ENCODE results near the gene EPOP.

Gene EPOP

GRCh38 chr17:38719943-38720641 lies 45.3 kb upstream of the EPOP start:
- H2BK5ac ChIP-seq (ENCODE audit: low read length) = peak overlapping the region; percentile 49
- peak overlapping the region in 1 of 2 donors; percentile 43 for H3K4me3 ChIP-seq (ENCODE audit: low read length in 2 of 2)
- peak; percentile 30 for DNase-seq (ENCODE audit: low spot score)
- H3K14ac ChIP-seq (ENCODE audit: low read length) = peak overlapping the region; percentile 77
- no peaks in the 10 kb centered on the region for H3K9me3 ChIP-seq (replicated peaks in 1 of 2; ENCODE audit: control insufficient read depth in 2 of 2, insufficient read depth in 1 of 2, low read depth in 1 of 2, low read length in 2 of 2)
- no peak overlapping the region for H3K27ac ChIP-seq (replicated peaks; ENCODE audit: low read length)
- H3K27me3 ChIP-seq (ENCODE audit: control insufficient read depth in 3 of 3, insufficient read depth in 3 of 3, low read depth in 1 of 3, low read length in 3 of 3) = peaks cover 0 to 21% (median 2%) of the 10 kb centered on the region in 3 experiments
- H2BK15ac ChIP-seq (ENCODE audit: low read length) = no peak overlapping the region
- H3K4me1 ChIP-seq (ENCODE audit: control insufficient read depth in 2 of 2, insufficient read depth in 1 of 2, low read depth in 1 of 2, low read length in 2 of 2) = peaks cover 0 to 13% of the 10 kb centered on the region in 2 donors
- no peak overlapping the region for H4K8ac ChIP-seq (ENCODE audit: low read depth, low read length)
- no peaks in the 10 kb centered on the region for H3K79me1 ChIP-seq (ENCODE audit: low read depth, low read length)
- H2AK5ac ChIP-seq (ENCODE audit: low read depth, low read length) = peak overlapping the region; percentile 91
- peak overlapping the region; percentile 94 for H3K18ac ChIP-seq (ENCODE audit: low read length)
- WGBS, 2 donors (ENCODE audit: extremely low coverage in 2 of 2, insufficient read length in 2 of 2, insufficient replicate concordance in 1 of 2) = no CpG with 5 or more reads among the region's 39 CpGs
- H4K91ac ChIP-seq (ENCODE audit: low read depth, low read length, poor library complexity) = no peak overlapping the region
- H3K9ac ChIP-seq (ENCODE audit: low read depth, low read length, poor library complexity) = peak overlapping the region; percentile 3
- peak overlapping the region; percentile 47 for H3K4ac ChIP-seq (ENCODE audit: low read length)
- H3K23ac ChIP-seq (ENCODE audit: low read depth, low read length, poor library complexity) = peak overlapping the region; percentile 80
- H3K36me3 ChIP-seq (replicated peaks in 1 of 2; ENCODE audit: control insufficient read depth in 2 of 2, insufficient read depth in 2 of 2, low read length in 2 of 2) = peaks cover 3 to 88% of the 10 kb centered on the region in 2 donors
- no peak overlapping the region for H2AFZ ChIP-seq (ENCODE audit: low read length)
- no peak overlapping the region for H2BK12ac ChIP-seq (ENCODE audit: low read length)
- peak overlapping the region; percentile 81 for H3K4me2 ChIP-seq (ENCODE audit: insufficient read depth, low read length, poor library complexity, severe bottlenecking)
- no peak overlapping the region for H2BK120ac ChIP-seq (ENCODE audit: low read depth, low read length)

GRCh38 chr17:38719289-38719942 lies 44.7 kb upstream of the EPOP start:
- H2AK5ac ChIP-seq (ENCODE audit: low read depth, low read length) = peak overlapping the region; percentile 91
- peaks cover 0 to 21% (median 2%) of the 10 kb centered on the region in 3 experiments for H3K27me3 ChIP-seq (ENCODE audit: control insufficient read depth in 3 of 3, insufficient read depth in 3 of 3, low read depth in 1 of 3, low read length in 3 of 3)
- H3K9me3 ChIP-seq (replicated peaks in 1 of 2; ENCODE audit: control insufficient read depth in 2 of 2, insufficient read depth in 1 of 2, low read depth in 1 of 2, low read length in 2 of 2) = no peaks in the 10 kb centered on the region
- H3K4ac ChIP-seq (ENCODE audit: low read length) = no peak overlapping the region
- no peak overlapping the region for H4K91ac ChIP-seq (ENCODE audit: low read depth, low read length, poor library complexity)
- DNase-seq (ENCODE audit: low spot score) = no peak
- peak overlapping the region; percentile 49 for H2BK5ac ChIP-seq (ENCODE audit: low read length)
- H2BK12ac ChIP-seq (ENCODE audit: low read length) = no peak overlapping the region
- H3K9ac ChIP-seq (ENCODE audit: low read depth, low read length, poor library complexity) = peak overlapping the region; percentile 3
- H2BK15ac ChIP-seq (ENCODE audit: low read length) = no peak overlapping the region
- H4K8ac ChIP-seq (ENCODE audit: low read depth, low read length) = no peak overlapping the region
- peak overlapping the region in 1 of 2 donors; percentile 43 for H3K4me3 ChIP-seq (ENCODE audit: low read length in 2 of 2)
- no peak overlapping the region for H3K27ac ChIP-seq (replicated peaks; ENCODE audit: low read length)
- H2BK120ac ChIP-seq (ENCODE audit: low read depth, low read length) = peak overlapping the region; percentile 44
- peak overlapping the region; percentile 94 for H3K18ac ChIP-seq (ENCODE audit: low read length)
- H3K23ac ChIP-seq (ENCODE audit: low read depth, low read length, poor library complexity) = no peak overlapping the region
- H3K4me1 ChIP-seq (ENCODE audit: control insufficient read depth in 2 of 2, insufficient read depth in 1 of 2, low read depth in 1 of 2, low read length in 2 of 2) = peaks cover 0 to 13% of the 10 kb centered on the region in 2 donors
- H3K4me2 ChIP-seq (ENCODE audit: insufficient read depth, low read length, poor library complexity, severe bottlenecking) = peak overlapping the region; percentile 81
- no CpG with 5 or more reads among the region's 29 CpGs for WGBS, 2 donors (ENCODE audit: extremely low coverage in 2 of 2, insufficient read length in 2 of 2, insufficient replicate concordance in 1 of 2)
- no peaks in the 10 kb centered on the region for H3K79me1 ChIP-seq (ENCODE audit: low read depth, low read length)
- no peak overlapping the region for H3K14ac ChIP-seq (ENCODE audit: low read length)
- no peak overlapping the region for H2AFZ ChIP-seq (ENCODE audit: low read length)
- peaks cover 3 to 88% of the 10 kb centered on the region in 2 donors for H3K36me3 ChIP-seq (replicated peaks in 1 of 2; ENCODE audit: control insufficient read depth in 2 of 2, insufficient read depth in 2 of 2, low read length in 2 of 2)

GRCh38 chr17:38717139-38717745 lies 42.5 kb upstream of the EPOP start:
- no peak overlapping the region for H2BK12ac ChIP-seq (ENCODE audit: low read length)
- H3K4ac ChIP-seq (ENCODE audit: low read length) = no peak overlapping the region
- no peak overlapping the region for H3K14ac ChIP-seq (ENCODE audit: low read length)
- H4K8ac ChIP-seq (ENCODE audit: low read depth, low read length) = no peak overlapping the region
- H3K36me3 ChIP-seq (replicated peaks in 1 of 2; ENCODE audit: control insufficient read depth in 2 of 2, insufficient read depth in 2 of 2, low read length in 2 of 2) = peaks cover 7 to 93% of the 10 kb centered on the region in 2 donors
- H3K27me3 ChIP-seq (ENCODE audit: control insufficient read depth in 3 of 3, insufficient read depth in 3 of 3, low read depth in 1 of 3, low read length in 3 of 3) = peaks cover 0 to 21% (median 2%) of the 10 kb centered on the region in 3 experiments
- no peaks in the 10 kb centered on the region for H3K9me3 ChIP-seq (replicated peaks in 1 of 2; ENCODE audit: control insufficient read depth in 2 of 2, insufficient read depth in 1 of 2, low read depth in 1 of 2, low read length in 2 of 2)
- H3K79me1 ChIP-seq (ENCODE audit: low read depth, low read length) = no peaks in the 10 kb centered on the region
- no peak overlapping the region for H3K4me2 ChIP-seq (ENCODE audit: insufficient read depth, low read length, poor library complexity, severe bottlenecking)
- no peak overlapping the region for H3K18ac ChIP-seq (ENCODE audit: low read length)
- peaks cover 0 to 14% of the 10 kb centered on the region in 2 donors for H3K4me1 ChIP-seq (ENCODE audit: control insufficient read depth in 2 of 2, insufficient read depth in 1 of 2, low read depth in 1 of 2, low read length in 2 of 2)
- DNase-seq (ENCODE audit: low spot score) = no peak
- no peak overlapping the region for H2BK5ac ChIP-seq (ENCODE audit: low read length)
- H3K27ac ChIP-seq (replicated peaks; ENCODE audit: low read length) = no peak overlapping the region
- H2AK5ac ChIP-seq (ENCODE audit: low read depth, low read length) = no peak overlapping the region
- no peak overlapping the region for H2BK15ac ChIP-seq (ENCODE audit: low read length)
- no peak overlapping the region for H2BK120ac ChIP-seq (ENCODE audit: low read depth, low read length)
- no CpG with 5 or more reads among the region's 12 CpGs for WGBS, 2 donors (ENCODE audit: extremely low coverage in 2 of 2, insufficient read length in 2 of 2, insufficient replicate concordance in 1 of 2)
- no peak overlapping the region for H3K23ac ChIP-seq (ENCODE audit: low read depth, low read length, poor library complexity)
- H2AFZ ChIP-seq (ENCODE audit: low read length) = no peak overlapping the region
- no peak overlapping the region for H4K91ac ChIP-seq (ENCODE audit: low read depth, low read length, poor library complexity)
- H3K4me3 ChIP-seq (ENCODE audit: low read length in 2 of 2) = no peak overlapping the region
- no peak overlapping the region for H3K9ac ChIP-seq (ENCODE audit: low read depth, low read length, poor library complexity)
